ENCODE data around the gene NRP1.

NRP1 gene

DNA sequence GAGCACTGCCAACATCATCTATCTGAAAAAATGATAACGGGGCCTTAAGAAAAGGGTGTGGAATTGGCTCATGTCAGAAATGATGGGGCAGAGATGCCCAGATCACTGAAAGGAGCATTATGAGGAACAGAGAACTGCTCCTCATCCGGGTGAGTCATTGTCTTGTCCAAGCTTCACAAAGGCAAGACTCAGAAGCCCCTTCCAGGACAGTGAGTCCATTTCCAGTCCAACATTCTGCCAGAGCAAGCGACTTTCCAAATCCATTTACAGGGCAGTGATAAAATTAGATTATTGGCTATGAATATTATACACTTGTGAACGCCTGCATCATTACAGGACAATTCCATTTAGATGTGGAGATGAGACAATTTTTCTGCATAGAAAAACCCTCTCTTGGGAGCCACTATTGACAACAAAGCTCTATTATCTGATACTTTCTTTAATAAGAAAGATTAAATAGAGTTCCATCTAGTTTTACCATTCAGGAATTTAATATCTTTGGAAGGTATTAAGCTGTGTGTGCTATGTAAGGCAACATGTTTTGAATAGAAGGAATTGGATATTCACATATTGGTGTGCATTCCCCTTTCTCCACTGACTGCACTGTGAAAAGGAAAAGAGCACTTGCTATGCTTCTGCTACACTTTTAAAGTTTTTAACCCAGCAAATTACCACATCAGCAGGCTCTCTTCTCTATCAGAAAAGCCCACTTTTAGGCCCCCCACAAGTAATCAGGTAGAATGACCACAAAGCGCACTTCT lies 159.6 kb downstream of the NRP1 start:
- no peak for DNase-seq

- no peak for DNase-seq
These were observed 168.6 kb downstream of the NRP1 start for GRCh38 chr10:33165911-33166310.

GRCh38 chr10:33164060-33164709 lies 170.3 kb downstream of the NRP1 start:
- no peak for DNase-seq

- DNase-seq, result no peak
These were observed 172.3 kb downstream of the NRP1 start for GRCh38 chr10:33162248-33162575.

DNA sequence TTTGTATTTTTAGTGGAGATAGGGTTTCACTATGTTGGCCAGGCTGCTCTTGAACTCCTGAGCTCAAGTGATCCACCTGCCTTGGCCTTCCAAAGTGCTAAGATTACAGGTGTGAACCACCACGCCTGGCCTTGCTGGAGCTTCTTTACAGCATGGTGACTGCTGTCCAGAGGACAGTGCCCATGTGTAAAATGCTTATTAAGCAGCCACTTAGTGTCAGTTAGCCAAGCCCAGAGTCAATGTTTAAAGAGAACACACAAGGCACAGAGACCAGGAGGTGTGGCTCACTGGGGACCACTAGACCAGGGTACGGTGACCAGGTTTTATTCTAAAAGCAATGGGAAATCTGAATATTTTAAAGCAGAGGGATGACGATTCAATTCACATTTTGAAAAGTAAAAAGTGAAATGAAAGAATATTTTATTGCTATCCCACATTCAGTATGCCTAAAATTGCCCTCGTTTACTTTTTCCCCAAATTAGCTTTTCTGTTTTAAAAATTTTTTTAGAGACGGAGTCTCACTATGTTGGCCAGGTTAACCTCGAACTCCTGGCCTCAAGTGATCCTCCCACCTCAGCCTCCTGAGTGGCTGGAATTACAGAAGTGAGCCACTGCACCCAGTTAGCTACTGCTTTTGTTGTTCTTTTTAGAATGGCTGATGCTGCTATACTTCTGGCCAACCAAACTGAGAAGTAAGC lies 172.8 kb downstream of the NRP1 start:
- DNase-seq, result no peak

GRCh38 chr10:33160151-33160550 lies 174.3 kb downstream of the NRP1 start:
- no peak for DNase-seq

DNA sequence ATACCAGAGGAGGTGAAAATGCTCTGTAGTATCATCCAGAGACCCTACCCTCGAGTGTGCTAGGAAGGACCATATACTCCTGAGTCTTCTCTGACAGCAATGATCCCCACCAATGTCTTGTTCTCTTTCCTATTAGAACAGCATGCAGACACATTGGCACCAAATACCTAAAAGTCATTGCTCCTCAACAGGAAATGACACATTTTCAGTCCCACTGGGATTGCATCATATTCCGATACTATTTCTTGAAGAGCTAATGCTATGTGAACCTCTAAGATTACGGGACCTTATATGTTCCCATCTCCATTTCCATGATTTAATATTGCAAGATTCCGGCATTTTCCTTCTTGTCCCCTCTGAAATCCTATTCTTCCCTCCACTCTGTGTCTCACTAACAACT lies 177.4 kb downstream of the NRP1 start:
- DNase-seq, result no peak

DNA sequence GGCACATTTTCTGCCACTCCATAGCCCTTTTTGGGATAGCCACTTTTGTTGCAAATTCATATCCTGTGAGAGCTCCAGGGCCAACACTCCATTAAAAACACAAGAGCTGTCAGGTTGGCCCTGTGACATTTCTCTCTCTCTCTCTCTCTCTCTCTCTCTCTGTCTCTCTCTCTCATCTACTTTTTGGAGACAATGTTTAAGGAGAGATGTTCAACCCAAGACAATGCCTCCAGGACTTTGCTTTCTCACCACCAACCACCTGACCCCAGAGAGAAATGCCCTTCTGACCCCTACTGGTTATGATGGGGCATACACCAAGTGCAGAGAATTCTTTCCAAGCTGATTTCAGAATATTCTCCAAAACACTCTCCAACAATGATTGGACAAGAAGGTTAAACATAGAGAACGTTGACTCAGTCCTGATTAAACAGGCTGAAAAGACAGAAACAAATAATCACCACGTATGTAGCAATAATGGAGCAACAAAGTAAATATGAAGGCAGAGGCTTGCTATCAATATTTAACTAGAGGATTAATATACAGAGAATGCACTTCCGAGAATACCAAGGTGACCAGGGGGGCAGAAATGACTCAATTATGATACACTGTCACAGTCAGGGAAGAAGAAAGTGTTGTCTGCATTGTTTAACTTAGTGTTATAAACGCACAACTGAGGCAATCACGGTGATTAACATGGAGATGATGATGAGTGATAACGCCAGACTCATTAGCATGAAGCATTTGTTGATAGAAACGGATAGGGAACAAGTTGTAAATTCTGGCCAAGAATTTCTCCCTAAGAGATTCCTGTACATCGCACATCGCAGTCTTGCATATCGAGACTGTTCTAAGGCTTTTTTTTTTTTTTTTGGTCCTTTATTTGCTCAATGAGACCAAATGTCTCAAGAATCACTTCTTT lies 178.5 kb downstream of the NRP1 start:
- no peak for DNase-seq

- no peak for DNase-seq
These were observed 179.9 kb downstream of the NRP1 start for GRCh38 chr10:33154590-33154989.

GRCh38 chr10:33153968-33154327 lies 180.5 kb downstream of the NRP1 start:
- no peak for DNase-seq

DNA sequence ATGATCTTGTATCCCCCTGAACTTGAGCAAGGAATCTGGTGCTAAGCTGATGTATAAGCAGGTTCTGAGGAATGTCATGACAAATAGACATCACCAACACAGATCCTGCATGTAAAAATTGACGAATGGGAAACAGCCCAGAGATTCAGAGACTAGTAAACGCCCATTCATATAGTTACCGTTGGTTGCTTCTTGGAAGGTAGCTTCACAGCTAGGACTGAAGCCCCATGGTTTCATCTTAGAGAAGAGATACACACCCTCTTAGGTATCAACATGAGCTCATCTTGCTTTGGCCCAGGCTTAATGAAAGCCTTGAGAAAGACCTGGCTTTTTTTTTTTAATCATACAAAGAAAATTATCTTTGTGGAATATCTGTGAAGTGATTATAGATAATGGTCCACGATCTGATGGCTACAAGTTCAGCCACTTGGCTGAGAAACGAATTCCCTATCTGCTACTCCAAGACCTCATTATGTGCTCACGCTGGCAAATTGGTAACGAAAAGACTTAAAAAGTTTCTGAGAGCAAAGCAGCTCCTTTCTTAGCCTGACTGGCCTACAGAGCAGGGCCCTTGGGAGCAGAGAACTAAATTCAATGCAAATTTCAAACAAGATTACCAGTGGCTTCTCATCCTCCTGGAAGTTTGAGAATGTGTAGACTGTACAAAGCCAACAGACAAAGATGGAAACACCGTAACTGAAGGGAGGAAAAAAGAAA lies 181.1 kb downstream of the NRP1 start:
- no peak for DNase-seq

- no peak for DNase-seq
These were observed 181.7 kb downstream of the NRP1 start for GRCh38 chr10:33152750-33153149.

- no peak for DNase-seq
These were observed 182.3 kb downstream of the NRP1 start for GRCh38 chr10:33152146-33152545.

DNA sequence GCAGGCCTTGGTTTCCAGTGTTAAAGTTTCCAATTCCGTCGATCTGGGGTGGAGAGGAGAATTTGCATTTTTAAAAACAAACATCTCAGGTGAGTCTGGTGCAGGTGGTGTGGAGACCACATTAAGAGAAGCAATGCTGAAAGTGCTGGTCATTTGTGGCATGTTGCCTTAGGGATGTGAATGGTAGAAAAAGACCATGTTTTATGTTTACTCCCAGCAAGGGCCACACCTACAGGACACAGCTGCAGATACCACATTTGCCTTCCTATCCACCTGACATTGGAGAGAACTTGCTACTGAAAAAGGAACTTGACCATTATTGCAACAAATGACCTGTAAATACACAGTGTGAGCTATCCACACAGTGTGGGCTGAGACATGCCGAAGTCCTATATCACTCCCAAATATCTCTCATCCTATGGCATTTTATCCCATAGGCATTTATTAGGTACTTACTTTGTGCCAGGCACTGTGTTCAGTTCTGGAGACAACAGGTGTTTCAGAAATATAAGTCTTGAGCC lies 183.1 kb downstream of the NRP1 start:
- DNase-seq, result no peak

DNA sequence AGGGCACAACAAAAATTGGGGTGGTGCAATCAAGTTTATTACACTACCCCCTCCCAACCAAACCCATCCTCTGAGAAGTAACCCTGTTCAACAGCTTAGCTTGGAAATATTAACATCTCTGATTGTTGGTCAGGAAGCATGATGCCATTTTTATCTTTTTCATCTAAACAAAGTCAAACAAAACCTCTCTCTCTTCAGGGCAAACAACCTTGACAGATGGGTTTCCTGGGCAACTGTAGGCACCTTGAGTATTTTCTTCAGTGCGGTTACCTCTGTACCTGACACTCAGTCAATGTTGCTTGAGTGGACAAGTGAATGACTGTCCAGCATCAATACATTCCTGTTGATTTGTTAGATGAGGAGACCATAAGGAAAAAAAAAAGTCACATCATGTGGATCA lies 183.6 kb downstream of the NRP1 start:
- no peak for DNase-seq

GRCh38 chr10:33150146-33150545 lies 184.3 kb downstream of the NRP1 start:
- no peak for DNase-seq

DNA sequence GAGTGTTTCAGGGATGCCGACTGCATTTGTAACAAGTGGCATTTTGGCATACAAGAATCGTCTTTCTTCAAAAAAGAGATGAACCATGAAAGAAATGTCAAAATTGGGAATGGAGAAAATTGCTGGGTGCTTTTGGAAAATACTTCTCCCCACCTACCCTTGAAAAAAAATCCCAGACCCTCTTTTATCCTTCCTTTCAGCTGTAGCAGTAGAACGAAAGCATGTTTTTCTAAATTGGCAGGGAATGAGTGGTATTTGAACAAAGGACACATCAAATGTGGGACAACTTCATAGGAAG lies 187.5 kb downstream of the NRP1 start:
- no peak for DNase-seq

- no peak for DNase-seq
These were observed 188.1 kb downstream of the NRP1 start for GRCh38 chr10:33146189-33147012.

GRCh38 chr10:33145451-33146188 lies 188.8 kb downstream of the NRP1 start:
- no peak for DNase-seq

GRCh38 chr10:33143160-33143728 lies 191.2 kb downstream of the NRP1 start:
- no peak for DNase-seq

Data from retina (tissue), 1 donor.